HepG2 (cell line): ENCODE measurements around the gene CEP162. TPM values are rescaled to one million over a fixed set of nuclear protein-coding genes. Genes with fewer than 3 reads are reported as not detected.

Experiments
- ATAC-seq: fragments of 200-7000 bp; cut with Tn5 transposase; 3 replicates; pipeline ENCODE4 v1.9.1; 2020; ENCODE audit warnings: mild to moderate bottlenecking, moderate library complexity
- BruUV-seq: library from RNA; stranded (reverse); fragments of 400-500 nt; replicated peaks from 2 replicates; lab custom pipeline; 2021; lab: Mats Ljungman, UMichigan
- CTCF ChIA-PET: fragments of 300-600 bp; formaldehyde crosslinking; extraction: SDS; loops from one replicate; lab custom pipeline; 2021; ENCODE audit warnings: low total read pairs, inconsistent platforms, low intra/inter-chr PET ratio; lab: Yijun Ruan, JAX
- POLR2A ChIA-PET: fragments of 350-600 bp; sonication (Branson Sonifier 250); formaldehyde crosslinking; loops from one replicate; lab custom pipeline; 2020; ENCODE audit warnings: antibody characterized with exemption, inconsistent platforms; lab: Yijun Ruan, JAX
- DNase-seq: peaks from one replicate; pipeline ENCODE4 v3.0.0-alpha.2; 2015; ENCODE audit warnings: low spot score
- FAIRE-seq: peaks from 3 replicates; lab custom pipeline; 2011; peaks lifted over from hg19 to GRCh38; lab: Jason Lieb, UNC
- H2AFZ ChIP-seq: one replicate; pipeline ENCODE4 v1.6.1; 2011; ENCODE audit warnings: low read length, inconsistent platforms
- H3K27ac ChIP-seq: fragments of 300-600 bp; 3 replicates; pipeline ENCODE4 v1.8.0; 2011; ENCODE audit warnings: mixed run types, mild to moderate bottlenecking, mixed read lengths, low read length, inconsistent platforms; ENCODE audit not compliant: insufficient read depth; ENCODE audit errors: extremely low read length
- H3K27me3 ChIP-seq, 2 experiments: fragments of 200-600 bp in 1 of 2; 2 replicates in 1 of 2; 3 replicates in 1 of 2; pipeline versions ENCODE4 v1.6.0 to v1.8.0; 2011; ENCODE audit warnings: low read length in 2 of 2, mild to moderate bottlenecking in 2 of 2, moderate library complexity in 2 of 2, inconsistent platforms in 1 of 2; ENCODE audit not compliant: insufficient read depth in 2 of 2, control insufficient read depth in 1 of 2
- H3K36me3 ChIP-seq, 2 experiments: fragments of 200-600 bp in 1 of 2; replicated peaks in 1 of 2; 2 replicates in 1 of 2; 3 replicates in 1 of 2; pipeline versions ENCODE4 v1.5.1 to v1.8.0; 2011; ENCODE audit warnings: low read length in 2 of 2, inconsistent platforms in 1 of 2; ENCODE audit not compliant: insufficient read depth in 2 of 2, control insufficient read depth in 1 of 2
- H3K4me1 ChIP-seq: 2 replicates; pipeline ENCODE4 v1.5.1; 2012; ENCODE audit warnings: low read length, inconsistent platforms; ENCODE audit not compliant: insufficient read depth
- H3K4me2 ChIP-seq: 2 replicates; pipeline ENCODE4 v1.6.0; 2011; ENCODE audit warnings: low read depth, low read length, inconsistent platforms
- H3K4me3 ChIP-seq, 3 experiments: fragments of 200-600 bp in 1 of 3; sonication (generic), shearing (Covaris generic) in 1 of 3; replicated peaks in 1 of 3; 2 replicates each; pipeline ENCODE4 v1.5.1; 2011 to 2016; ENCODE audit warnings: low read length in 3 of 3, inconsistent platforms in 2 of 3, low read depth in 2 of 3, mild to moderate bottlenecking in 2 of 3, control low read depth in 1 of 3, mixed read lengths in 1 of 3; ENCODE audit not compliant: insufficient read depth in 1 of 3
- H3K79me2 ChIP-seq: one replicate; pipeline ENCODE4 v1.6.1; 2011; ENCODE audit warnings: low read length, inconsistent platforms; ENCODE audit not compliant: insufficient read depth
- H3K9ac ChIP-seq: 2 replicates; pipeline ENCODE4 v1.6.0; 2011; ENCODE audit warnings: mild to moderate bottlenecking, low read depth, low read length, inconsistent platforms; ENCODE audit not compliant: insufficient read depth
- H3K9me3 ChIP-seq: 2 replicates; pipeline ENCODE4 v1.5.1; 2012; ENCODE audit warnings: mild to moderate bottlenecking, low read length
- H4K20me1 ChIP-seq: 2 replicates; pipeline ENCODE4 v1.6.0; 2011; ENCODE audit warnings: inconsistent platforms, mild to moderate bottlenecking, low read length, moderate library complexity; ENCODE audit not compliant: insufficient read depth
- ATF5 ChIP-seq: sonication (generic); formaldehyde crosslinking; IDR thresholded peaks from 2 replicates; pipeline ENCODE4 v1.4.0; 2020; ENCODE audit warnings: mild to moderate bottlenecking, low read depth, missing genetic modification reagents
- CAMTA2 ChIP-seq: sonication (generic); formaldehyde crosslinking; IDR thresholded peaks from 2 replicates; pipeline ENCODE4 v1.4.0; 2020; ENCODE audit warnings: mild to moderate bottlenecking, missing genetic modification reagents, borderline replicate concordance
- E2F1 ChIP-seq: sonication (generic); formaldehyde crosslinking; IDR thresholded peaks from 2 replicates; pipeline ENCODE4 v1.5.0; 2020; ENCODE audit warnings: missing genetic modification reagents
- ESRRA ChIP-seq: sonication (generic); formaldehyde crosslinking; IDR thresholded peaks from 2 replicates; pipeline ENCODE4 v1.5.1; 2020; ENCODE audit warnings: mild to moderate bottlenecking, low read depth, missing genetic modification reagents
- KLF13 ChIP-seq: sonication (generic); formaldehyde crosslinking; IDR thresholded peaks from 2 replicates; pipeline ENCODE4 v1.4.0; 2020; ENCODE audit warnings: mild to moderate bottlenecking, missing genetic modification reagents
- PHF8 ChIP-seq: sonication (generic); formaldehyde crosslinking; IDR thresholded peaks from 2 replicates; pipeline ENCODE4 v1.5.0; 2020; ENCODE audit warnings: missing genetic modification reagents
- SMYD3 ChIP-seq: sonication (generic); formaldehyde crosslinking; IDR thresholded peaks from 2 replicates; pipeline ENCODE4 v1.8.1; 2023; ENCODE audit warnings: mild to moderate bottlenecking, missing genetic modification reagents
- SP140L ChIP-seq: sonication (generic); formaldehyde crosslinking; IDR thresholded peaks from 2 replicates; pipeline ENCODE4 v1.4.0; 2020; ENCODE audit warnings: missing genetic modification reagents, borderline replicate concordance
- ZNF124 ChIP-seq: sonication (generic); formaldehyde crosslinking; IDR thresholded peaks from 2 replicates; pipeline ENCODE4 v1.4.0; 2020; ENCODE audit warnings: missing genetic modification reagents
- ZNF225 ChIP-seq: sonication (generic); formaldehyde crosslinking; IDR thresholded peaks from 2 replicates; pipeline ENCODE4 v1.4.0; 2020; ENCODE audit warnings: mild to moderate bottlenecking, missing genetic modification reagents
- ZNF234 ChIP-seq: sonication (generic); formaldehyde crosslinking; conservative IDR thresholded peaks from 2 replicates; pipeline ENCODE4 v1.5.1; 2020; ENCODE audit warnings: mild to moderate bottlenecking, missing genetic modification reagents
- ZNF30 ChIP-seq: sonication (generic); formaldehyde crosslinking; IDR thresholded peaks from 2 replicates; pipeline ENCODE4 v1.5.0; 2020; ENCODE audit warnings: mild to moderate bottlenecking, missing genetic modification reagents
- ZNF329 ChIP-seq: sonication (generic); formaldehyde crosslinking; IDR thresholded peaks from 2 replicates; pipeline ENCODE4 v1.9.0; 2021; ENCODE audit warnings: low read depth, mild to moderate bottlenecking, missing genetic modification reagents
- ZNF382 ChIP-seq: sonication (generic); formaldehyde crosslinking; IDR thresholded peaks from 2 replicates; pipeline ENCODE4 v1.5.0; 2020; ENCODE audit warnings: missing genetic modification reagents, mild to moderate bottlenecking, borderline replicate concordance
- ZNF703 ChIP-seq: sonication (generic); formaldehyde crosslinking; IDR thresholded peaks from 2 replicates; pipeline ENCODE4 v1.5.1; 2020; ENCODE audit warnings: missing genetic modification reagents, mild to moderate bottlenecking, moderate library complexity, borderline replicate concordance
- ZNF709 ChIP-seq: sonication (generic); formaldehyde crosslinking; IDR thresholded peaks from 2 replicates; pipeline ENCODE4 v1.5.0; 2020; ENCODE audit warnings: mild to moderate bottlenecking, missing genetic modification reagents
- WGBS: methylation state at CpG from one replicate; pipeline ENCODE4 v1.1.6; 2017; ENCODE audit warnings: low lambda C conversion rate; 5-methylcytosine and 5-hydroxymethylcytosine counted together
- in situ Hi-C: cut with HindIII; loops from 2 replicates; pipeline ENCODE4 v1.10.0; 2017; ENCODE audit warnings: low pct_unique_long_range_greater_than_20kb; ENCODE audit not compliant: extremely low pct_ligation_motif_present
- intact Hi-C: fragments of 100-400 bp; cut with micrococcal nuclease; formaldehyde crosslinking; loops from one replicate; pipeline ENCODE4 v1.10.0; 2022; ENCODE audit not compliant: unreplicated experiment
- polyA plus RNA-seq, 8 experiments: library from polyadenylated mRNA; depleted of rRNA in 3 of 8; stranded (reverse) in 7 of 8; unstranded in 1 of 8; fragments of >200 nt; fragmentation: Illumina TruSeq in 4 of 8; extraction: Trizol in 4 of 8; gene quantifications; 2 replicates each; pipeline versions ENCODE4 v1.2.1 to v1.2.3, GENCODE V29; 2011 to 2016; ENCODE audit warnings: low read depth in 4 of 8, missing spikeins in 1 of 8, mixed read lengths in 1 of 8; ENCODE audit not compliant: insufficient read depth in 1 of 8
- total RNA-seq, 5 experiments: library from RNA; depleted of rRNA; stranded (reverse); fragments of >200 nt; fragmentation: Illumina TruSeq; extraction: Trizol; gene quantifications; 2 replicates each; pipeline ENCODE4 v1.2.3, GENCODE V29; 2016; ENCODE audit warnings: low read depth in 1 of 5

CEP162 gene
- total and polyA plus RNA-seq, 2 of the 13 experiments (the other 11 are each of a cell fraction or from before 2014, with no cell fraction given): 0.50 to 7.9 TPM

DNA sequence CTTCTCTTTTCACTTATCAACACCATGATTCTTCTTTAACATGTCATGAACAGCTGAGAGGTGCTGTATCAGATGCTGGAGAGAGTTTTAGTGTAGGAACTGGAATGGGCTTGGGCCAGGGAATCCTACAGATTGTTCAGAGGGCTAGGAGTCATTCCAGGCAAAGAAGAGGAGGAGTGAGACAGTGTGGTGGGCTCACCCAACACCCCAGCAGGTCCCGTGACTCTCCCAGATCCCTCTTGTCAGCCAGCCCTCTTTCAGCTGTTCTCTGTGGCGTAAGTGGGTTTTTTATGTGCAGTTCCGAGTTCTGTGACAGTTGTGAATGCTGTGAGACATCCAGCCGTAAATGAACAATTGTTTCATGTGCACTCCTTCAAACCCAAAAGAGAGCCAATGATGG, 31.4 kb upstream of the CEP162 start:
- TF ChIP-seq SMYD3 (CRISPR knock-in tag) (no peak), ZNF234 (no peak), PHF8 (CRISPR knock-in tag) (no peak), ZNF382 (CRISPR knock-in tag) (no peak), ATF5 (CRISPR knock-in tag) (no peak), ZNF225 (CRISPR knock-in tag) (no peak), ZNF30 (CRISPR knock-in tag) (no peak), ZNF329 (no peak), E2F1 (CRISPR knock-in tag) (no peak), SP140L (CRISPR knock-in tag) (no peak), CAMTA2 (CRISPR knock-in tag) (no peak), ZNF709 (CRISPR knock-in tag) (no peak), ESRRA (CRISPR knock-in tag) (no peak), KLF13 (CRISPR knock-in tag) (no peak), ZNF124 (CRISPR knock-in tag) (no peak), ZNF703 (no peak)
- TF ChIP-seq, all 625 proteins: peak for 0
- Histone ChIP-seq H3K4me1 (peaks cover 36% of the 10 kb centered on the region), H3K27me3 (no peaks in the 10 kb centered on the region), H3K9me3 (no peaks in the 10 kb centered on the region), H3K27ac (no peak overlapping the region), H3K36me3 (no peaks in the 10 kb centered on the region), H3K4me2 (no peak overlapping the region), H3K4me3 (no peak overlapping the region), H4K20me1 (no peaks in the 10 kb centered on the region), H2AFZ (no peak overlapping the region), H3K79me2 (no peaks in the 10 kb centered on the region), H3K9ac (no peak overlapping the region)
- intact Hi-C loops (no loop called here), in situ Hi-C loops (no loop called here)
- DNase-seq (no peak), FAIRE-seq (no peak), ATAC-seq (no peak)
- ChIA-PET CTCF (no interaction called here), POLR2A (no interaction called here)
- 40% methylated on average over 2 of the region's 4 CpGs for whole genome bisulfite sequencing
- BruUV-seq: no TSS peak
